Measurements from ENCODE around the gene BCAR3. TPM values are rescaled to one million over a fixed set of nuclear protein-coding genes. Genes with fewer than 3 reads are reported as not detected.

BCAR3 gene
- total RNA-seq, 1 experiment from 2014 or later, result 33.9 TPM

GRCh38 chr1:93614986-93615581 lies 66.6 kb downstream of the BCAR3 start:
- ChIA-PET CTCF (no interaction called here), POLR2A (interaction anchor here (0.6 kb wide), 1 partner anchor 31 kb away, joined by 8 read pairs; no protein-coding TSS in a partner anchor)
- Histone ChIP-seq H3K4me3 (ENCODE audit: low read depth in 2 of 2, low read length in 2 of 2) (no peak overlapping the region), H3K27ac (ENCODE audit: low read length) (peak overlapping the region; percentile 93), H3K36me3 (ENCODE audit: control insufficient read depth, insufficient read depth, low read length) (no peaks in the 10 kb centered on the region), H3K4me1 (ENCODE audit: control insufficient read depth, insufficient read depth, low read length) (peaks cover 70% of the 10 kb centered on the region), H3K9me3 (ENCODE audit: control insufficient read depth, insufficient read depth, low read depth, low read length) (no peaks in the 10 kb centered on the region), H3K27me3 (ENCODE audit: control insufficient read depth, insufficient read depth, low read length) (no peaks in the 10 kb centered on the region)
- TF ChIP-seq, protein P1, sequence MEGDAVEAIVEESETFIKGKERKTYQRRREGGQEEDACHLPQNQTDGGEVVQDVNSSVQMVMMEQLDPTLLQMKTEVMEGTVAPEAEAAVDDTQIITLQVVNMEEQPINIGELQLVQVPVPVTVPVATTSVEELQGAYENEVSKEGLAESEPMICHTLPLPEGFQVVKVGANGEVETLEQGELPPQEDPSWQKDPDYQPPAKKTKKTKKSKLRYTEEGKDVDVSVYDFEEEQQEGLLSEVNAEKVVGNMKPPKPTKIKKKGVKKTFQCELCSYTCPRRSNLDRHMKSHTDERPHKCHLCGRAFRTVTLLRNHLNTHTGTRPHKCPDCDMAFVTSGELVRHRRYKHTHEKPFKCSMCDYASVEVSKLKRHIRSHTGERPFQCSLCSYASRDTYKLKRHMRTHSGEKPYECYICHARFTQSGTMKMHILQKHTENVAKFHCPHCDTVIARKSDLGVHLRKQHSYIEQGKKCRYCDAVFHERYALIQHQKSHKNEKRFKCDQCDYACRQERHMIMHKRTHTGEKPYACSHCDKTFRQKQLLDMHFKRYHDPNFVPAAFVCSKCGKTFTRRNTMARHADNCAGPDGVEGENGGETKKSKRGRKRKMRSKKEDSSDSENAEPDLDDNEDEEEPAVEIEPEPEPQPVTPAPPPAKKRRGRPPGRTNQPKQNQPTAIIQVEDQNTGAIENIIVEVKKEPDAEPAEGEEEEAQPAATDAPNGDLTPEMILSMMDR (IDR thresholded peaks at IDR 0.05), result no peak
- TF ChIP-seq, protein P2, sequence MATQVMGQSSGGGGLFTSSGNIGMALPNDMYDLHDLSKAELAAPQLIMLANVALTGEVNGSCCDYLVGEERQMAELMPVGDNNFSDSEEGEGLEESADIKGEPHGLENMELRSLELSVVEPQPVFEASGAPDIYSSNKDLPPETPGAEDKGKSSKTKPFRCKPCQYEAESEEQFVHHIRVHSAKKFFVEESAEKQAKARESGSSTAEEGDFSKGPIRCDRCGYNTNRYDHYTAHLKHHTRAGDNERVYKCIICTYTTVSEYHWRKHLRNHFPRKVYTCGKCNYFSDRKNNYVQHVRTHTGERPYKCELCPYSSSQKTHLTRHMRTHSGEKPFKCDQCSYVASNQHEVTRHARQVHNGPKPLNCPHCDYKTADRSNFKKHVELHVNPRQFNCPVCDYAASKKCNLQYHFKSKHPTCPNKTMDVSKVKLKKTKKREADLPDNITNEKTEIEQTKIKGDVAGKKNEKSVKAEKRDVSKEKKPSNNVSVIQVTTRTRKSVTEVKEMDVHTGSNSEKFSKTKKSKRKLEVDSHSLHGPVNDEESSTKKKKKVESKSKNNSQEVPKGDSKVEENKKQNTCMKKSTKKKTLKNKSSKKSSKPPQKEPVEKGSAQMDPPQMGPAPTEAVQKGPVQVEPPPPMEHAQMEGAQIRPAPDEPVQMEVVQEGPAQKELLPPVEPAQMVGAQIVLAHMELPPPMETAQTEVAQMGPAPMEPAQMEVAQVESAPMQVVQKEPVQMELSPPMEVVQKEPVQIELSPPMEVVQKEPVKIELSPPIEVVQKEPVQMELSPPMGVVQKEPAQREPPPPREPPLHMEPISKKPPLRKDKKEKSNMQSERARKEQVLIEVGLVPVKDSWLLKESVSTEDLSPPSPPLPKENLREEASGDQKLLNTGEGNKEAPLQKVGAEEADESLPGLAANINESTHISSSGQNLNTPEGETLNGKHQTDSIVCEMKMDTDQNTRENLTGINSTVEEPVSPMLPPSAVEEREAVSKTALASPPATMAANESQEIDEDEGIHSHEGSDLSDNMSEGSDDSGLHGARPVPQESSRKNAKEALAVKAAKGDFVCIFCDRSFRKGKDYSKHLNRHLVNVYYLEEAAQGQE (IDR thresholded peaks at IDR 0.05; ENCODE audit: insufficient read depth in 1 of 2, low read depth in 2 of 2, low read length in 1 of 2), result no peak
- TF ChIP-seq POLR2AphosphoS5 (IDR thresholded peaks at IDR 0.05; ENCODE audit: low read depth, low read length) (no peak), SIN3A (IDR thresholded peaks at IDR 0.05; ENCODE audit: borderline replicate concordance, insufficient read depth, low read depth, low read length) (no peak)
- intact Hi-C loops (cut with micrococcal nuclease; ENCODE audit: unreplicated experiment), result loop anchor here (10.0 kb wide), 1 partner anchor 180 kb away; no protein-coding TSS in a partner anchor
- ATAC-seq (no peak), DNase-seq (ENCODE audit: low read depth, low spot score) (no peak)
- BruUV-seq (replicated peaks), result no TSS peak
- in situ Hi-C loops (cut with HindIII; ENCODE audit: low pct_unique_long_range_greater_than_20kb, low sequenced_read_pairs), result no loop called here

- Histone ChIP-seq H3K4me1 (ENCODE audit: control insufficient read depth, insufficient read depth, low read length) (peaks cover 67% of the 10 kb centered on the region), H3K4me3 (ENCODE audit: low read depth in 2 of 2, low read length in 2 of 2) (peak overlapping the region in 1 of 2 experiments; percentile 36; a peak in 1 of 4 replicates), H3K9me3 (ENCODE audit: control insufficient read depth, insufficient read depth, low read depth, low read length) (no peaks in the 10 kb centered on the region), H3K36me3 (ENCODE audit: control insufficient read depth, insufficient read depth, low read length) (no peaks in the 10 kb centered on the region), H3K27ac (ENCODE audit: low read length) (peak overlapping the region; percentile 93), H3K27me3 (ENCODE audit: control insufficient read depth, insufficient read depth, low read length) (no peaks in the 10 kb centered on the region)
- intact Hi-C loops (cut with micrococcal nuclease; ENCODE audit: unreplicated experiment), result loop anchor here (10.0 kb wide), 1 partner anchor 180 kb away; no protein-coding TSS in a partner anchor
- DNase-seq (ENCODE audit: low read depth, low spot score), result no peak
- ChIA-PET POLR2A (no interaction called here), CTCF (no interaction called here)
- no TSS peak for BruUV-seq (replicated peaks)
- no peak for TF ChIP-seq POLR2AphosphoS5 (IDR thresholded peaks at IDR 0.05; ENCODE audit: low read depth, low read length)
- TF ChIP-seq SIN3A (IDR thresholded peaks at IDR 0.05; ENCODE audit: borderline replicate concordance, insufficient read depth, low read depth, low read length), result no peak
- TF ChIP-seq, protein P2 (IDR thresholded peaks at IDR 0.05; ENCODE audit: insufficient read depth in 1 of 2, low read depth in 2 of 2, low read length in 1 of 2), result no peak
- TF ChIP-seq, protein P1 (IDR thresholded peaks at IDR 0.05), result no peak
- no peak for TF ChIP-seq TCF7L2 (IDR thresholded peaks at IDR 0.05; ENCODE audit: low read depth, low read length)
- ATAC-seq, result peak; percentile 14
- in situ Hi-C loops (cut with HindIII; ENCODE audit: low pct_unique_long_range_greater_than_20kb, low sequenced_read_pairs), result no loop called here
Measured at GRCh38 chr1:93614541-93614940, 67.1 kb downstream of the BCAR3 start.

Data from Panc1 (cell line).